ENCODE measurements around the gene ZC3H12A. TPM values are rescaled to one million over a fixed set of nuclear protein-coding genes. Genes with fewer than 3 reads are reported as not detected.

ZC3H12A gene
- total and polyA plus RNA-seq, 2 of the 4 experiments (the other 2 are of a cell fraction): 3.8 to 14.2 TPM

GRCh38 chr1:37509181-37509580, 34.8 kb downstream of the ZC3H12A start:
- H3K4me1 ChIP-seq (ENCODE audit: control insufficient read depth, insufficient read depth, low read length): no peaks in the 10 kb centered on the region
- no CpG with 5 or more reads among the region's 4 CpGs for WGBS, 2 experiments (ENCODE audit: extremely low coverage in 2 of 2, insufficient read length in 1 of 2)
- no peak overlapping the region for H3K18ac ChIP-seq (ENCODE audit: low read depth, low read length)
- no peak overlapping the region for H2BK15ac ChIP-seq (ENCODE audit: low read depth, low read length)
- POLR2A ChIA-PET (ENCODE audit: unreplicated experiment): no interaction called here
- TF ChIP-seq CTCF (conservative IDR thresholded peaks at IDR 0.05; ENCODE audit: low read depth, low read length): 0 out of 2 replicates have a peak, but pooled peaks have one; percentile 21
- no peak for TF ChIP-seq POLR2A (IDR thresholded peaks at IDR 0.05; ENCODE audit: low read depth, low read length)
- DNase-seq (peak; percentile 51), ATAC-seq (ENCODE audit: low read depth) (peak; percentile 71)
- H3K9me3 ChIP-seq (ENCODE audit: control insufficient read depth, insufficient read depth, low read length): no peaks in the 10 kb centered on the region
- H3K36me3 ChIP-seq (ENCODE audit: control insufficient read depth, insufficient read depth, low read length): peaks cover 27% of the 10 kb centered on the region
- H2BK120ac ChIP-seq (ENCODE audit: low read depth, low read length): no peak overlapping the region
- peaks cover 18 to 30% of the 10 kb centered on the region in 2 experiments for H3K79me1 ChIP-seq (ENCODE audit: low read depth in 1 of 2, low read length in 2 of 2)
- intact Hi-C loops (cut with micrococcal nuclease): loop anchor here (5.0 kb wide), 1 partner anchor 78 kb away; no protein-coding TSS in a partner anchor
- no peak overlapping the region for H4K8ac ChIP-seq (ENCODE audit: low read depth in 2 of 2, low read length in 2 of 2)
- H3K56ac ChIP-seq (ENCODE audit: extremely low read depth, insufficient read depth, low read length): no peak overlapping the region
- no peak overlapping the region for H3K14ac ChIP-seq (replicated peaks; ENCODE audit: low read depth, low read length)
- H2BK5ac ChIP-seq (ENCODE audit: low read depth, low read length, poor library complexity, severe bottlenecking): no peak overlapping the region
- H2AFZ ChIP-seq (replicated peaks; ENCODE audit: low read length, poor library complexity): no peak overlapping the region
- H4K5ac ChIP-seq (ENCODE audit: low read depth, low read length): no peak overlapping the region
- H3K4me3 ChIP-seq (ENCODE audit: insufficient read depth, low read depth, low read length): no peak overlapping the region
- H3K27ac ChIP-seq (ENCODE audit: insufficient read depth, low read length): no peak overlapping the region
- no peak overlapping the region for H3K4ac ChIP-seq (ENCODE audit: low read depth, low read length)
- no peaks in the 10 kb centered on the region; the same call in 1 of the 2 replicates for H3K9me1 ChIP-seq (ENCODE audit: insufficient read depth, low read length)
- no peak overlapping the region for H3K9ac ChIP-seq (ENCODE audit: low read depth, low read length)
- dilution Hi-C loops (cut with HindIII; ENCODE audit: low sequenced_read_pairs, unreplicated experiment): no loop called here
- CTCF ChIA-PET: interaction anchor here (0.5 to 1.6 kb wide), 4 partner anchors 9 to 59 kb away, joined by 3 to 8 read pairs (median 4); no protein-coding TSS in a partner anchor
- no peak overlapping the region for H3K4me2 ChIP-seq (ENCODE audit: low read depth, low read length)
- no peak overlapping the region for H2BK20ac ChIP-seq (ENCODE audit: low read depth, low read length)
- no TSS peak for BruUV-seq (replicated peaks)
- H2AK9ac ChIP-seq (replicated peaks; ENCODE audit: low read depth, low read length, poor library complexity): no peak overlapping the region
- H3K23ac ChIP-seq (ENCODE audit: low read depth, low read length): no peak overlapping the region
- no peak overlapping the region for H4K91ac ChIP-seq (ENCODE audit: insufficient read depth, low read depth, low read length)
- no peak overlapping the region for H2AK5ac ChIP-seq (ENCODE audit: low read depth, low read length)
- in situ Hi-C loops (cut with MboI; ENCODE audit: low sequenced_read_pairs): no loop called here
- H3K27me3 ChIP-seq (ENCODE audit: control insufficient read depth, insufficient read depth, low read length): no peaks in the 10 kb centered on the region
- H4K20me1 ChIP-seq (ENCODE audit: insufficient read depth, low read length): peaks cover 8% of the 10 kb centered on the region; the same call in 1 of the 2 replicates

Measured in IMR-90 (cell line).